Right renal cortex interstitium (tissue), 3 donors: ENCODE results near the gene OLFML3. TPM values are rescaled to one million over a fixed set of nuclear protein-coding genes. Genes with fewer than 3 reads are reported as not detected.

Experiments used
- DNase-seq, 3 donors: peaks; one replicate each; pipeline ENCODE4 v3.0.0-alpha.2; 2013; ENCODE audit warnings: low read depth in 3 of 3, low spot score in 2 of 3
- polyA plus RNA-seq, 3 donors: library from polyadenylated mRNA; unstranded; fragments of 120-200 nt; gene quantifications; one replicate each; pipeline ENCODE4 v1.2.1, GENCODE V29; 2013; ENCODE audit not compliant: insufficient read length in 3 of 3

OLFML3 gene
- polyA plus RNA-seq, 3 donors, result 134 to 158 (median 154) TPM

DNA sequence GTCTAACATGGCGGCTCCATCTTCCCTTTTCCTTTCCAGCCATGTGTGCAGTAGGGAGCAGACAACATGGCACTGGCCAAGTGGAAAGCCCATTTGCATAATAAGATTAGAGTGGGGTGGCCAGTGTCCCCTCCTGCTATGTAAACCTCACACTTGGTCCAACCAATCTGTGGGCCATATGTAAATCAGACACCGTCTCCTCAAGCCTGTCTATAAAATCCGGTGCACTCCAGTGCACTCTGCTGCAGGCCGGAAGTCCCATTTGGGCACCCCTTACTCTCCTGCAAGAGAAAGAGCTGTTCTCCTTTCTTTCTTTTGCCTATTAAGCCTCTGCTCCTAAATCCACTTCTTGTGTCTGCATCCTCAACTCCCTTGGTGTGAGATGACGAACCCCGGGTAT, 44.1 kb downstream of the OLFML3 start:
- no peak for DNase-seq

GRCh38 chr1:114024049-114024448, 44.8 kb downstream of the OLFML3 start:
- DNase-seq, result no peak

DNA sequence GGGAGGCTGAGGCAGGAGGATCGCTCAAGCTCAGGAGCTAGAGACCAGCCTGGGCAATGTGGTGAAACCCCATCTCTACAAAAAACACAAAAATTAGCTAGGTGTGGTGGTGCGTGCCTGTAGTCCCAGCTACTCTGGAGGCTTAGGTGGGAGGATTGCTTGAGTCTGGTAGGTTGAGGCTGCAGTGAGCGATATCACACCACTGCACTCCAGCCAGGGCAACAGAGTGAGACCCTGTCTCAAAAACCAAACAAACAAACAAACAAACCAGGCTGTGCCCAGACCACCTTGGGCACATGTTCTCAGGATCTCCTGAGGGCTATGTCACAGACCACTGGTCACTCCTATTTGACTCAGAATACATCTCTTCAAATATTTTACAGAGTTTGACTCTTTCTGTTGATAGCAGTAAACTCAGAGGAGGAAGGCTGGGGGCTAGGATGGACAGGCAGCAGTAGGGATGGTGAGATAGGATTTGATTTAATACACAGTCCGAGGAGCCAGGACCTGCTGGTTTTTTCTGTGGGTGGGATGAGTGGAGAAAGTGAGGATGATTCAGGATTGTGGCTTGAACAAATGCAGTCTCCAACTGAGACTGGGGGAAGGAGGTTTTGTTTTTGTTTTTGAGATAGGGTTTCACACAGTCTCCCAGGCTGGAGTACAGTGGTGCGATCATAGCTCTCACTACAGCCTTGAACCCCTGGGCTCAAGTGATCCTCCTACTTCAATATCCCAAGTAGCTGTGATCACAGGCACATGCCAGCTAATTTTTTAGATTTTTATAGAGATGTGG, 46.5 kb downstream of the OLFML3 start:
- no peak for DNase-seq

DNA sequence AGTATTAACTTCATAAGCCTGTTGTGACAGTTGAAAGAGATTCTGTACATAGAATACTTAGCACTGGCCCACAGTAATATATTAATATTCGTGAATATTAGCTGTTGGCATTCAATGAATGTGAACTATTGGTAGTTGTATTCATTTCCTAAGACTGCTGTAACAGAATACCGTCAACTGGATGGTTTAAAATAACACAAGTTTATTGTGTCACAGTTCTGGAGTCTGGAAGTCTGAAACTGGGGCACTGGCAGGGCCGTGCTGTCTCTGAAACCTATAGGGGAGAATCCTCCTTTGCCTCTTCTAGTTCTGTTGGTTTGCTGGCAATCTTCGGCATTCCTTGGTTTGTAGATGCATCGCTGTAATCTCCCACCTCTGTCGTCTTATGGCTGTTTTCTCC, 47.5 kb downstream of the OLFML3 start:
- DNase-seq, result no peak

Other genes starting within 250 kb of the OLFML3 start
- 10 to 100 TPM; 22.7 to 25.5 (median 24.8) TPM for gene PHTF1, start 220.0 kb upstream of the OLFML3 start, polyA plus RNA-seq
- 10 to 100 TPM; 26.1 to 33.7 (median 28.8) TPM for gene RSBN1, start 167.0 kb upstream of the OLFML3 start, polyA plus RNA-seq
- gene PTPN22, start 107.8 kb upstream of the OLFML3 start, polyA plus RNA-seq, result under 1 TPM; 0.24 to 0.43 (median 0.31) TPM
- 1 to 10 TPM in 1 of 3 donors, under 1 TPM in 2; 0.50 to 1.1 (median 0.65) TPM for gene BCL2L15, start 91.9 kb upstream of the OLFML3 start, polyA plus RNA-seq
- gene AP4B1, start 74.7 kb upstream of the OLFML3 start, polyA plus RNA-seq, result 10 to 100 TPM; 22.8 to 27.7 (median 23.9) TPM
- gene DCLRE1B, start 74.1 kb upstream of the OLFML3 start, polyA plus RNA-seq, result 10 to 100 TPM; 10.4 to 11.2 (median 10.8) TPM
- gene HIPK1, start 50.1 kb upstream of the OLFML3 start, polyA plus RNA-seq, result 10 to 100 TPM; 44.7 to 48.1 (median 47.4) TPM
- 1 to 10 TPM; 1.3 to 1.5 (median 1.4) TPM for gene SYT6, start 174.4 kb downstream of the OLFML3 start, polyA plus RNA-seq